Measurements from ENCODE around the gene LRRK2. TPM values are rescaled to one million over a fixed set of nuclear protein-coding genes. Genes with fewer than 3 reads are reported as not detected.
"Not testable (repeated sequence)": the region's sequence is repeated elsewhere in the genome, so short reads cannot be mapped to it uniquely, and the experiment has no call there.

LRRK2 gene
- total RNA-seq, 2 experiments from 2014 or later = 0.05 to 0.25 TPM

DNA sequence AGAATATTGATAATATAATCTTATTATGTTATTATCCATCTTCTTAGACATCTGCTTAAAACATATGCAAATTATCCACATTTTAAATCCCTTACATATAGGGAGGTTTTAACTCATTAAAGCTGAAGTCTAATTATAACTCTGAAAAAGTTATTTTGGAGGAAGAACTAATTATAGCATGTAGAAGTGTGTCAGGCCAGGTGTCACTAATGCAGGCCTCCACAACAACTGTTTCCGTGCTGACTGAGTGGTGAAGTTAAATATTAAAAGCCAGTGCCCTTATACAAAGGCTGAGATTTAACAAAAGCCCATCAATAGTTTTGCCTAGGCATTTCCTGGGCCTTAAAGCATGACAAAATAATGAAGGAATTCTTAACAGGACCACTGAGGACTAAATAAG lies 157.4 kb downstream of the LRRK2 start:
- ChIA-PET POLR2A (no interaction called here), CTCF (no interaction called here)
- Mint-ChIP-seq H3K4me3 (no peak overlapping the region), H3K9me3 (peaks cover 3% of the 10 kb centered on the region), H3K36me3 (ENCODE audit: low read depth) (no peaks in the 10 kb centered on the region), H3K27me3 (no peaks in the 10 kb centered on the region), H3K27ac (no peak overlapping the region), H3K4me1 (no peaks in the 10 kb centered on the region)
- no peak for DNase-seq

DNA sequence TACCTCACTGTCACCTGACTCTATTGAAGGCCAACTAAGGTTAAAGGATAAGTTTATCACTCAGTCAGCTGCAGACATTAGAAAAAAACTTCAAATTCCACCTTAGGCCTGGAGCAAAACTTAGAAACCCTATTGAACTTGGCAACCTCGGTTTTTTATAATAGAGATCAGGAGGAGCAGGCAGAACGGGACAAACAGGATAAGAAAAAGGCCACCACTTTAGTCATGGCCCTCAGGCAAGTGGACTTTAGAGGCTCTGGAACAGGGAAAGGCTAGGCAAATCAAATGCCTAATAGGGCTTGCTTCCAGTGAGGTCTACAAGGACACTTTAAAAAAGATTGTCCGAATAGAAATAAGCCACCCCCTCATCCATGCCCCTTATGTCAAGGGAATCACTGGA lies 162.5 kb downstream of the LRRK2 start:
- H3K4me3 Mint-ChIP-seq; H3K27me3 Mint-ChIP-seq; H3K9me3 Mint-ChIP-seq; CTCF ChIA-PET; POLR2A ChIA-PET; H3K4me1 Mint-ChIP-seq; H3K27ac Mint-ChIP-seq; DNase-seq; H3K36me3 Mint-ChIP-seq (ENCODE audit: low read depth): not testable (repeated sequence)

GRCh38 chr12:40390980-40391379 lies 166.2 kb downstream of the LRRK2 start:
- H3K27me3 Mint-ChIP-seq = no peaks in the 10 kb centered on the region
- no peak for DNase-seq
- H3K4me3 Mint-ChIP-seq = no peak overlapping the region
- no peaks in the 10 kb centered on the region for H3K4me1 Mint-ChIP-seq
- peaks cover 5% of the 10 kb centered on the region for H3K9me3 Mint-ChIP-seq
- H3K36me3 Mint-ChIP-seq (ENCODE audit: low read depth) = no peaks in the 10 kb centered on the region
- ChIA-PET CTCF (no interaction called here), POLR2A (no interaction called here)
- no peak overlapping the region for H3K27ac Mint-ChIP-seq

DNA sequence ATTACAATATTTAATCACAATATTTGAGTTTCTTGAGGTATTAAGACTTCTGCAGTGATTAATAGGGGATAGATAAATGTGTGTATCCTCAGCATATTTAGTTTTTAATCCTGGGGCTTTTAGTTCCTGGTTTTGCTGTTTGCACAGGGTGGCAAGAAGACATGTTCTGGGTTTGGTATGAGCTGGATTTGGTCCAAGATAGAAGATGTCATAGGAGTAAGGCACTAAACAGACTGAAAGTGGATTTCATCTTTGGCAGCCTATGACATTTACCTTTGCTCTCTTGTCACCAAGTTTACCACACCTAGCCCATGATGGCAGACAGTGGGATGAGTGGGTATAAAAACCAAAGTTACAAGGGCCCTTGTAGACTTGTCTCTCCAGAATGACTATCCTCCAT lies 168.2 kb downstream of the LRRK2 start:
- Mint-ChIP-seq H3K4me1 (no peaks in the 10 kb centered on the region), H3K27me3 (no peaks in the 10 kb centered on the region), H3K27ac (no peak overlapping the region), H3K36me3 (ENCODE audit: low read depth) (no peaks in the 10 kb centered on the region), H3K9me3 (peaks cover 3% of the 10 kb centered on the region), H3K4me3 (no peak overlapping the region)
- no peak for DNase-seq
- POLR2A ChIA-PET = no interaction called here
- CTCF ChIA-PET = no interaction called here

GRCh38 chr12:40399656-40400055 lies 174.9 kb downstream of the LRRK2 start:
- H3K9me3 Mint-ChIP-seq = no peaks in the 10 kb centered on the region
- no peaks in the 10 kb centered on the region for H3K27me3 Mint-ChIP-seq
- H3K4me3 Mint-ChIP-seq = no peak overlapping the region
- ChIA-PET POLR2A (no interaction called here), CTCF (no interaction called here)
- DNase-seq = no peak
- H3K27ac Mint-ChIP-seq = no peak overlapping the region
- H3K36me3 Mint-ChIP-seq (ENCODE audit: low read depth) = no peaks in the 10 kb centered on the region
- H3K4me1 Mint-ChIP-seq = no peaks in the 10 kb centered on the region

DNA sequence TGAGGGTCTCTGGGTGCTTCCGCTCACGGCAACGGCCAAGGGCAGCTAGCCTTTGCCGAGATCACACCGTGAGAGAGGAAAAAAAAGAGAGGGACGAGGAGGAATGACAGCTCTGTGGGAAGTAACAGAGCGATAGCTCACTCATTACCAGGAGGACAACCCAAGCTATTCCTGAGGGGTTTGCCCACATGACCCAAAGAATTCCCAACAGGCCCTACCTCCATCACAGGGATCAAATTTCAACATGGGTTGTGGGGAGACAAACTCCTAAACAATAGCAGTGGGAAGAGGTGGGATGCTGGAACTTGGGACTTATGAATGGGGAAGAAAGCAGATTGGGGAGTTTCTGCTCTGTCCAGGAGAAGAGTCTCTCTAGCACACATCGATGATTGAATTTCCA lies 180.6 kb downstream of the LRRK2 start:
- Mint-ChIP-seq H3K9me3 (no peaks in the 10 kb centered on the region), H3K4me3 (no peak overlapping the region), H3K36me3 (ENCODE audit: low read depth) (no peaks in the 10 kb centered on the region), H3K4me1 (no peaks in the 10 kb centered on the region), H3K27ac (no peak overlapping the region), H3K27me3 (no peaks in the 10 kb centered on the region)
- ChIA-PET POLR2A (no interaction called here), CTCF (no interaction called here)
- no peak for DNase-seq

Other genes with a start within 250 kb of the LRRK2 start
- gene SLC2A13, start 118.9 kb upstream of the LRRK2 start, total RNA-seq = 1 to 10 TPM; 3.2 to 3.4 TPM

Measured in activated CD4-positive, alpha-beta memory T cell treated with anti-CD3 and anti-CD28 coated beads, Interleukin-2, amount 10 ng/mL, durations not matched to agents 7 days and 5 days (primary cell).